H9 (cell line): ENCODE results near the gene RARS2. TPM values are rescaled to one million over a fixed set of nuclear protein-coding genes. Genes with fewer than 3 reads are reported as not detected.

Experiments
- DNase-seq: peaks from one replicate; pipeline ENCODE4 v3.0.0-alpha.2; 2017
- H2AFZ ChIP-seq: one replicate; pipeline ENCODE4 v1.6.1; 2013; ENCODE audit warnings: mild to moderate bottlenecking, low read length, control low read depth, moderate library complexity
- H2AK5ac ChIP-seq: 2 replicates; pipeline ENCODE4 v1.6.1; 2013; ENCODE audit warnings: low read length, control low read depth, mixed read lengths; ENCODE audit not compliant: insufficient read length
- H2BK120ac ChIP-seq: one replicate; pipeline ENCODE4 v1.6.1; 2013; ENCODE audit warnings: low read depth, mild to moderate bottlenecking, low read length, control low read depth, inconsistent platforms; ENCODE audit not compliant: poor library complexity, severe bottlenecking
- H2BK12ac ChIP-seq: 2 replicates; pipeline ENCODE4 v1.6.1; 2013; ENCODE audit warnings: low read length, control low read depth, mixed read lengths, low read depth; ENCODE audit not compliant: insufficient read length
- H2BK15ac ChIP-seq: 2 replicates; pipeline ENCODE4 v1.6.1; 2013; ENCODE audit warnings: low read depth, low read length, control low read depth
- H2BK20ac ChIP-seq: one replicate; pipeline ENCODE4 v1.6.1; 2013; ENCODE audit warnings: low read depth, mild to moderate bottlenecking, low read length, control low read depth, inconsistent platforms; ENCODE audit not compliant: poor library complexity, severe bottlenecking
- H2BK5ac ChIP-seq: 2 replicates; pipeline ENCODE4 v1.6.1; 2013; ENCODE audit warnings: low read length, control low read depth, mixed read lengths; ENCODE audit not compliant: insufficient read length
- H3K14ac ChIP-seq: 2 replicates; pipeline ENCODE4 v1.6.1; 2013; ENCODE audit warnings: low read length, control low read depth; ENCODE audit not compliant: insufficient read depth
- H3K18ac ChIP-seq: 2 replicates; pipeline ENCODE4 v1.6.1; 2013; ENCODE audit warnings: low read depth, mild to moderate bottlenecking, mixed read lengths, low read length, control low read depth; ENCODE audit not compliant: insufficient read length
- H3K23ac ChIP-seq: 2 replicates; pipeline ENCODE4 v1.6.1; 2013; ENCODE audit warnings: low read length, control low read depth, mixed read lengths, low read depth; ENCODE audit not compliant: insufficient read length
- H3K23me2 ChIP-seq: 2 replicates; pipeline ENCODE4 v1.6.1; 2013; ENCODE audit warnings: low read depth, mild to moderate bottlenecking, mixed read lengths, low read length, control low read depth; ENCODE audit not compliant: insufficient read length, poor library complexity, severe bottlenecking
- H3K27ac ChIP-seq: 2 replicates; pipeline ENCODE4 v1.5.1; 2013; ENCODE audit warnings: low read length, control low read depth, mixed read lengths, low read depth; ENCODE audit not compliant: insufficient read length
- H3K27me3 ChIP-seq: 2 replicates; pipeline ENCODE4 v1.6.1; 2013; ENCODE audit warnings: low read length, control low read depth, inconsistent platforms; ENCODE audit not compliant: insufficient read depth
- H3K4ac ChIP-seq: 2 replicates; pipeline ENCODE4 v1.6.1; 2013; ENCODE audit warnings: low read depth, mild to moderate bottlenecking, control low read depth, inconsistent platforms, low read length, moderate library complexity
- H3K4me1 ChIP-seq: 2 replicates; pipeline ENCODE4 v1.6.1; 2013; ENCODE audit warnings: low read length, control low read depth, inconsistent platforms; ENCODE audit not compliant: insufficient read depth
- H3K4me2 ChIP-seq: 2 replicates; pipeline ENCODE4 v1.6.1; 2013; ENCODE audit warnings: low read length, control low read depth, mixed read lengths; ENCODE audit not compliant: insufficient read length, insufficient read depth
- H3K56ac ChIP-seq: 2 replicates; pipeline ENCODE4 v1.6.1; 2013; ENCODE audit warnings: low read depth, mild to moderate bottlenecking, mixed read lengths, low read length, control low read depth; ENCODE audit not compliant: insufficient read length
- H3K79me1 ChIP-seq: 2 replicates; pipeline ENCODE4 v1.6.1; 2013; ENCODE audit warnings: low read depth, mild to moderate bottlenecking, moderate library complexity, low read length, control low read depth, inconsistent platforms; ENCODE audit not compliant: insufficient read depth, poor library complexity, severe bottlenecking
- H3K79me2 ChIP-seq: 2 replicates; pipeline ENCODE4 v1.6.1; 2013; ENCODE audit warnings: low read length, control low read depth, inconsistent platforms; ENCODE audit not compliant: insufficient read depth
- H3K9ac ChIP-seq: 2 replicates; pipeline ENCODE4 v1.6.1; 2013; ENCODE audit warnings: low read length, control low read depth, mixed read lengths; ENCODE audit not compliant: insufficient read length; ENCODE audit errors: extremely low read depth
- H3K9me3 ChIP-seq: one replicate; pipeline ENCODE4 v1.6.1; 2013; ENCODE audit warnings: low read depth, low read length, inconsistent platforms; ENCODE audit not compliant: control insufficient read depth
- H3T11ph ChIP-seq: one replicate; pipeline ENCODE4 v1.6.1; 2013; ENCODE audit warnings: mild to moderate bottlenecking, low read length, control low read depth, inconsistent platforms
- H4K20me1 ChIP-seq: one replicate; pipeline ENCODE4 v1.6.1; 2013; ENCODE audit not compliant: control insufficient read depth, insufficient read length, insufficient read depth
- H4K5ac ChIP-seq: 2 replicates; pipeline ENCODE4 v1.6.1; 2013; ENCODE audit warnings: low read depth, mild to moderate bottlenecking, mixed read lengths, low read length, control low read depth; ENCODE audit not compliant: insufficient read length
- H4K8ac ChIP-seq: replicated peaks from 2 replicates; pipeline ENCODE4 v1.6.1; 2013; ENCODE audit warnings: low read length, control low read depth, mixed read lengths, low read depth; ENCODE audit not compliant: insufficient read length
- H4K91ac ChIP-seq: 2 replicates; pipeline ENCODE4 v1.6.1; 2013; ENCODE audit warnings: low read depth, mild to moderate bottlenecking, moderate library complexity, mixed read lengths, low read length, control low read depth; ENCODE audit not compliant: insufficient read length
- H3K27ac Mint-ChIP-seq, 3 experiments: 2 replicates in 2 of 3; 3 replicates in 1 of 3; pipeline ENCODE4 v1.8.0; 2020 to 2021; ENCODE audit warnings: mixed read lengths in 3 of 3, mild to moderate bottlenecking in 1 of 3, moderate library complexity in 1 of 3
- H3K27me3 Mint-ChIP-seq: 2 replicates; pipeline ENCODE4 v1.8.0; 2021; ENCODE audit warnings: low read depth, mild to moderate bottlenecking, moderate library complexity, mixed read lengths
- H3K36me3 Mint-ChIP-seq, 3 experiments: 2 replicates in 2 of 3; 3 replicates in 1 of 3; pipeline ENCODE4 v1.8.0; 2020 to 2021; ENCODE audit warnings: low read depth in 3 of 3, mixed read lengths in 3 of 3; ENCODE audit not compliant: insufficient read depth in 1 of 3
- H3K4me1 Mint-ChIP-seq, 2 experiments: 2 replicates each; pipeline ENCODE4 v1.8.0; 2020; ENCODE audit warnings: mixed read lengths in 2 of 2
- H3K4me3 Mint-ChIP-seq, 2 experiments: 2 replicates in 1 of 2; 3 replicates in 1 of 2; pipeline ENCODE4 v1.8.0; 2020 to 2021; ENCODE audit warnings: mild to moderate bottlenecking in 2 of 2, mixed read lengths in 2 of 2, moderate library complexity in 1 of 2
- H3K9me3 Mint-ChIP-seq, 2 experiments: 2 replicates in 1 of 2; 3 replicates in 1 of 2; pipeline ENCODE4 v1.8.0; 2020; ENCODE audit warnings: mild to moderate bottlenecking in 2 of 2, mixed read lengths in 2 of 2, moderate library complexity in 1 of 2
- CTCF ChIP-seq: fragments of 200-600 bp; sonication (generic); conservative IDR thresholded peaks from 3 replicates; pipeline ENCODE4 v1.8.0; 2021; ENCODE audit warnings: antibody characterized with exemption, mild to moderate bottlenecking
- WGBS: extraction: QIAGEN DNeasy Blood & Tissue Kit; methylation state at CpG from one replicate; pipeline ENCODE4 v1.1.7; 2013; ENCODE audit warnings: missing lambda C conversion rate, low lambda C conversion rate, mixed read lengths; ENCODE audit not compliant: insufficient read length; ENCODE audit errors: extremely low coverage; 5-methylcytosine and 5-hydroxymethylcytosine counted together
- total RNA-seq: library from RNA; stranded (reverse); gene quantifications from 2 replicates; pipeline ENCODE4 v1.2.1, GENCODE V29; 2021

The RARS2 gene
- total RNA-seq, 1 experiment from 2014 or later: 45.1 TPM

DNA sequence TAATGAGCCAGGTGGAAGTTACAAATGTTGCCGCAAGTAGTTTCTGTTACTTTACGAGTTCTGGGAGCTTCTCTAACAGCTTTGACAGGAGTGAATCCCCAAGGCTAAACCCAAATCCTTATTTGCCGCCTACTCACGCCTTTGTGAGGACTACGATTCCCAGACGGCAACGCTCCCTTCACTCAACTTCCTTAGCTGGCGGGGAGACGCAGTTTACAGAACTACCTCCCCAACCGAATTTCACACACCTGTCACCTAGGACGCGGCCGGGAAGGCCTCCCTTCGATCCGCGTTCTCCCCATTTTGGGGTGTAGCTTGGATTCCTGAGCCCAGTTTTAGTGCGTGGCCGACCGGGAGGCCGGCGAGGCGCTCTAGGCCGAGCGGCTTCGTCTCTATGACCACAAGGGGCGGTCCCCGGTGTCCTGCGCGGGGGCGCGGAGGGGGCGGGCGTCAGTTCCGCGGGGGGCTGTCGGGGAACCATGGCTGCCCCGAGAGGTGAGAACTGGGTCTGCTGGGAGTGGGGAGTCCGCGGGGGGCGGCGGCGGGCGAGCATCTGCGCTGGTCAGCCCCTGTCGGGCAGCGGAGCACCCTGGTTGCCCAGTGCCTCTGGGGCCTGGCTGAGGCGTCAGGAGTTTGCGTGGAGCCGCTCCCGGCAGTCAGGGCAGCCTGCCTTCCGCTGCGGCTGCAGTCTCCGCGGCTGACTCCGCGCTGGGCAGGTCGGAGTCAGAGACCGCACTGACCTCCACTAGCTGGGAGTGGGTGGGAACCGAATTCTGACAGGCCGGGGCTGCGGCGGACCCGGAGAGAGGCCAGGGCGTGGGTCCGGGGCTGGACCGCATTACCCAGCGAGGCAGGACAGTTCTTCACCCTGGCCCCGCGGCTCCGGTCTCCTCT, 117.0 kb downstream of the RARS2 start, which contains the start of gene SLC35A1:
Gene SLC35A1, plus strand, starts transcription at position 450 of the 894 bp plus-strand sequence. Its CDS starts 30 bp downstream, at position 480.
- Histone ChIP-seq H3T11ph (no peak within 1 kb of the TSS), H3K18ac (no peak within 1 kb of the TSS), H2AK5ac (no peak within 1 kb of the TSS), H3K4me1 (peaks cover 4% of the 10 kb centered on the region; the same call in 1 of the 2 replicates), H3K79me2 (no peaks in the 10 kb centered on the region), H2BK5ac (no peak within 1 kb of the TSS), H3K27ac (no peak within 1 kb of the TSS), H3K4me2 (peak within 1 kb of the TSS; percentile 94), H3K79me1 (no peaks in the 10 kb centered on the region), H3K9ac (peak within 1 kb of the TSS; percentile 66), H2AFZ (peak within 1 kb of the TSS; percentile 92), H3K23me2 (peaks cover 8% of the 10 kb centered on the region), H3K14ac (peak within 1 kb of the TSS; percentile 84), H3K56ac (no peak within 1 kb of the TSS), H3K27me3 (no peaks in the 10 kb centered on the region), H2BK120ac (no peak within 1 kb of the TSS), H2BK20ac (no peak within 1 kb of the TSS), H3K4ac (no peak within 1 kb of the TSS), H4K5ac (no peak within 1 kb of the TSS), H3K9me3 (no peaks in the 10 kb centered on the region), H4K8ac (no peak within 1 kb of the TSS), H4K20me1 (no peaks in the 10 kb centered on the region), H3K23ac (no peak within 1 kb of the TSS), H2BK12ac (no peak within 1 kb of the TSS), H4K91ac (no peak within 1 kb of the TSS), H2BK15ac (no peak within 1 kb of the TSS; the same call in 1 of the 2 replicates)
- Mint-ChIP-seq H3K27ac (peak within 1 kb of the TSS; percentile 97 to 98 (median 98)), H3K9me3 (no peaks in the 10 kb centered on the region), H3K36me3 (no peaks in the 10 kb centered on the region), H3K4me1 (peaks cover 7 to 9% of the 10 kb centered on the region in 2 experiments), H3K27me3 (no peaks in the 10 kb centered on the region), H3K4me3 (peak within 1 kb of the TSS; percentile 97 to 99)
- no peak; the same call in 2 of the 3 replicates for TF ChIP-seq CTCF
- WGBS: no CpG with 5 or more reads among the region's 70 CpGs
- peak; percentile 82 for DNase-seq
